GM21529 (cell line): ENCODE data around the gene RPS24.

ENCODE experiments used
- ATAC-seq: cut with Tn5 transposase; IDR thresholded peaks from one replicate; pipeline ENCODE4 v1.9.1; 2021; ENCODE audit not compliant: unreplicated experiment

The RPS24 gene

GRCh38 chr10:78081292-78081691 is 47.6 kb downstream of the RPS24 start:
- no peak for ATAC-seq

- ATAC-seq = no peak
These were observed 49.0 kb downstream of the RPS24 start for GRCh38 chr10:78082636-78083035.
